Ishikawa (cell line): ENCODE measurements around the gene SLC16A4.

Experiments
- CEBPB ChIP-seq: IDR thresholded peaks from 2 replicates; pipeline ENCODE4 v1.6.1; 2012
- CREB1 ChIP-seq: IDR thresholded peaks from 2 replicates; pipeline ENCODE4 v1.6.1; 2012; ENCODE audit warnings: low read depth
- EGR1 ChIP-seq: IDR thresholded peaks from 2 replicates; pipeline ENCODE4 v1.6.1; 2012
- EP300 ChIP-seq: IDR thresholded peaks from 2 replicates; pipeline ENCODE4 v1.6.1; 2012; ENCODE audit warnings: borderline replicate concordance
- FOXM1 ChIP-seq: IDR thresholded peaks from 2 replicates; pipeline ENCODE4 v1.6.1; 2012; ENCODE audit warnings: low read depth, borderline replicate concordance
- MAX ChIP-seq: IDR thresholded peaks from 2 replicates; pipeline ENCODE4 v1.6.1; 2012
- NFIC ChIP-seq: IDR thresholded peaks from 2 replicates; pipeline ENCODE4 v1.6.1; 2012
- RAD21 ChIP-seq: IDR thresholded peaks from 2 replicates; pipeline ENCODE4 v1.6.1; 2012; ENCODE audit warnings: low read depth
- TAF1 ChIP-seq: IDR thresholded peaks from 2 replicates; pipeline ENCODE4 v1.6.1; 2012; ENCODE audit warnings: low read depth, mild to moderate bottlenecking
- TCF12 ChIP-seq: IDR thresholded peaks from 2 replicates; pipeline ENCODE4 v1.6.1; 2012; ENCODE audit warnings: low read depth
- TEAD4 ChIP-seq: IDR thresholded peaks from 2 replicates; pipeline ENCODE4 v1.6.1; 2012
- YY1 ChIP-seq: IDR thresholded peaks from 2 replicates; pipeline ENCODE4 v1.6.1; 2012; ENCODE audit warnings: low read depth
- ZBTB7A ChIP-seq: IDR thresholded peaks from 2 replicates; pipeline ENCODE4 v1.6.1; 2012; ENCODE audit warnings: low read depth
- TF ChIP-seq, protein P1 (sequence below): IDR thresholded peaks from 2 replicates; pipeline ENCODE4 v1.6.1; 2012
- TF ChIP-seq, protein P2 (sequence below): IDR thresholded peaks from 2 replicates; pipeline ENCODE4 v1.6.1; 2012; ENCODE audit warnings: low read depth, mild to moderate bottlenecking

SLC16A4 gene

GRCh38 chr1:110337704-110338308 lies 53.0 kb downstream of the SLC16A4 start:
- TF ChIP-seq, protein P1, sequence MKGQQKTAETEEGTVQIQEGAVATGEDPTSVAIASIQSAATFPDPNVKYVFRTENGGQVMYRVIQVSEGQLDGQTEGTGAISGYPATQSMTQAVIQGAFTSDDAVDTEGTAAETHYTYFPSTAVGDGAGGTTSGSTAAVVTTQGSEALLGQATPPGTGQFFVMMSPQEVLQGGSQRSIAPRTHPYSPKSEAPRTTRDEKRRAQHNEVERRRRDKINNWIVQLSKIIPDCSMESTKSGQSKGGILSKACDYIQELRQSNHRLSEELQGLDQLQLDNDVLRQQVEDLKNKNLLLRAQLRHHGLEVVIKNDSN, result no peak
- peak; percentile 73 for TF ChIP-seq MAX
- no peak; the same call in 1 of the 2 replicates for TF ChIP-seq TAF1
- 0 out of 2 replicates have a peak, but pooled peaks have one; percentile 6 for TF ChIP-seq NFIC
- TF ChIP-seq ZBTB7A, result no peak
- no peak for TF ChIP-seq CEBPB
- TF ChIP-seq RAD21, result no peak
- TF ChIP-seq TEAD4, result no peak
- no peak for TF ChIP-seq YY1
- no peak for TF ChIP-seq CREB1
- TF ChIP-seq EP300, result no peak
- no peak for TF ChIP-seq EGR1
- no peak for TF ChIP-seq FOXM1
- no peak for TF ChIP-seq TCF12
- TF ChIP-seq, protein P2, sequence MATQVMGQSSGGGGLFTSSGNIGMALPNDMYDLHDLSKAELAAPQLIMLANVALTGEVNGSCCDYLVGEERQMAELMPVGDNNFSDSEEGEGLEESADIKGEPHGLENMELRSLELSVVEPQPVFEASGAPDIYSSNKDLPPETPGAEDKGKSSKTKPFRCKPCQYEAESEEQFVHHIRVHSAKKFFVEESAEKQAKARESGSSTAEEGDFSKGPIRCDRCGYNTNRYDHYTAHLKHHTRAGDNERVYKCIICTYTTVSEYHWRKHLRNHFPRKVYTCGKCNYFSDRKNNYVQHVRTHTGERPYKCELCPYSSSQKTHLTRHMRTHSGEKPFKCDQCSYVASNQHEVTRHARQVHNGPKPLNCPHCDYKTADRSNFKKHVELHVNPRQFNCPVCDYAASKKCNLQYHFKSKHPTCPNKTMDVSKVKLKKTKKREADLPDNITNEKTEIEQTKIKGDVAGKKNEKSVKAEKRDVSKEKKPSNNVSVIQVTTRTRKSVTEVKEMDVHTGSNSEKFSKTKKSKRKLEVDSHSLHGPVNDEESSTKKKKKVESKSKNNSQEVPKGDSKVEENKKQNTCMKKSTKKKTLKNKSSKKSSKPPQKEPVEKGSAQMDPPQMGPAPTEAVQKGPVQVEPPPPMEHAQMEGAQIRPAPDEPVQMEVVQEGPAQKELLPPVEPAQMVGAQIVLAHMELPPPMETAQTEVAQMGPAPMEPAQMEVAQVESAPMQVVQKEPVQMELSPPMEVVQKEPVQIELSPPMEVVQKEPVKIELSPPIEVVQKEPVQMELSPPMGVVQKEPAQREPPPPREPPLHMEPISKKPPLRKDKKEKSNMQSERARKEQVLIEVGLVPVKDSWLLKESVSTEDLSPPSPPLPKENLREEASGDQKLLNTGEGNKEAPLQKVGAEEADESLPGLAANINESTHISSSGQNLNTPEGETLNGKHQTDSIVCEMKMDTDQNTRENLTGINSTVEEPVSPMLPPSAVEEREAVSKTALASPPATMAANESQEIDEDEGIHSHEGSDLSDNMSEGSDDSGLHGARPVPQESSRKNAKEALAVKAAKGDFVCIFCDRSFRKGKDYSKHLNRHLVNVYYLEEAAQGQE, result no peak

- TF ChIP-seq TAF1 (no peak), CREB1 (no peak), YY1 (no peak), RAD21 (no peak), TCF12 (no peak), NFIC (no peak), EP300 (no peak), EGR1 (no peak), MAX (no peak), ZBTB7A (no peak), TEAD4 (no peak), FOXM1 (no peak), CEBPB (no peak)
- TF ChIP-seq, protein P2, result no peak
- TF ChIP-seq, protein P1, result no peak
Measured at GRCh38 chr1:110336300-110337039, 54.4 kb downstream of the SLC16A4 start.

GRCh38 chr1:110335265-110335664 lies 55.6 kb downstream of the SLC16A4 start:
- no peak for TF ChIP-seq TEAD4
- TF ChIP-seq, protein P1, result no peak
- TF ChIP-seq CEBPB, result no peak

DNA sequence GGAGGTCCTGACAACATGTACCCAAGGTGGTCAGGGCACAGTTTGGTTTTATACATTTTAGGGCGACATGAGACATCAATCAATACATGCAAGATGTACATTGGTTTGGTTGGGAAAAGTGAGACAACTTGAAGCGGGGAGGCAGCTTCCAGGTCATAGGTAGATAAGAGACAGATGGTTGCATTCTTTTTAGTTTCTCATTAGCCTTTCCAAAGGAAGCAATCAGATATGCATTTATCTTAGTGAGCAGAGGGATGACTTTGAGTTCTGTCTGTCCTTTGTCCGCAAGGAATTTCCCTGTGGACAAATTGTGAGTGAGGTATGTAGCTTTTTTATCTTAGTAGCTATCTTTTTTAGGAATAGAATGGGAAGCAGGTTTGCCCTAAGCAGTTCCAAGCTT lies 62.1 kb downstream of the SLC16A4 start:
- TF ChIP-seq NFIC (no peak), EGR1 (no peak)

GRCh38 chr1:110328274-110328673 lies 62.6 kb downstream of the SLC16A4 start:
- no peak for TF ChIP-seq TEAD4
- TF ChIP-seq TAF1, result no peak
- TF ChIP-seq CREB1, result no peak
- no peak for TF ChIP-seq RAD21
- TF ChIP-seq YY1, result no peak
- no peak for TF ChIP-seq TCF12
- no peak for TF ChIP-seq CEBPB
- TF ChIP-seq ZBTB7A, result no peak
- no peak for TF ChIP-seq NFIC
- no peak for TF ChIP-seq EP300
- TF ChIP-seq, protein P1, result no peak
- no peak for TF ChIP-seq EGR1
- no peak for TF ChIP-seq FOXM1
- TF ChIP-seq, protein P2, result no peak
- TF ChIP-seq MAX, result no peak
